Measurements from ENCODE around the gene IPO9. TPM values are rescaled to one million over a fixed set of nuclear protein-coding genes. Genes with fewer than 3 reads are reported as not detected.

The IPO9 gene
- total RNA-seq (2022; extraction: Qiagen RNA extraction) = 27.2 to 48.4 TPM (median 44.4 TPM) in 5 replicates

DNA sequence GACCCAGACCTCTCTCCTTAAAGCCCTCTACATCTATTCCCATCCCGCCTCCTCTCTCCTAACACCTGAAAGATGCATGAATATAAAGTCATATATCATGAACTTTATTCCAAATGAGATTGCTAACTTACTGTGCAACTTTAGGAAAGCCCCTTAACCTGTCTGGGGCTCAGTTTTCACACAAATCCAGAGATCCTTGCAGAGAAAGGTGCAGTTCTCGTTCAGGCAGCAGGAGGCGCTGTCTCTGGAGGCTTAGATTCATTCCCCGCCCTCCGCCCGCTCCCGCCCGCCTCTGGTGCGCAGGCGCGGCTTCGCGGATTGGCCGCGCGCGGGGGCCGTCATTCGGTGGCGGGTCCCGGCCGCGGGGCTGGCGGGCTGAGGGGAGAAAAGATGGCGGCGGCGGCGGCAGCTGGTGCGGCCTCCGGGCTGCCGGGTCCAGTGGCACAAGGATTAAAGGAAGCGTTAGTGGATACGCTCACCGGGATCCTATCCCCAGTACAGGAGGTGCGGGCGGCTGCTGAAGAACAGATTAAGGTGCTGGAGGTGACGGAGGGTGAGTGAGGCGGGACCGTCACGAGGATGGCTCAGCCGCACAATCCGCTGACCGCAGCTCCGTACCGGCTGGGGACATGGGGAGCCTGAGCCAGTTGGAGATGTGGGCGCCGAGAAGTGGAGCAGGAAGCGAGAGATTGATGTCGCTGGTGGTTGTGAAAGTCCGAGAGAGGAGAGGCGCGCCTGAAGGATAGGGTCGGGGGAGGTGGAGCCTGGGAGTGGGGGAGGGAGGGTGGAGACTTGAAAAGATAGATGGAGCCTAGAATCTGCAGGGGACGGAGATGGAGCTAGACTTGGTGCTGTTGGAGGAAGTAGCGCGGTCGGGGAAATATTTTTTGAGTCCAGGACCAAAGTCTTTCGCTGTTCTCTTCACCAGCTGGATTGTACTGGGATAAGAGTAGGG is at the start of gene IPO9:
TSS of gene IPO9 (plus strand) at position 338 of the 955 bp plus-strand sequence. CDS start at position 391, 53 bp downstream.

GRCh38 chr1:201888282-201889089 is 59.5 kb downstream of the IPO9 start, which contains the start of gene SHISA4:
Gene SHISA4, plus strand, starts transcription at chr1:201888898. Its CDS starts 97 bp downstream, at chr1:201888995.

Other genes starting within 250 kb of the IPO9 start
- 12.2 to 19.4 TPM (median 17.2 TPM) in 5 replicates for gene SHISA4, start 59.7 kb downstream of the IPO9 start, total RNA-seq (2022; extraction: Qiagen RNA extraction)
- gene LMOD1, start 117.4 kb downstream of the IPO9 start, total RNA-seq (2022; extraction: Qiagen RNA extraction) = not detected in 5 replicates
- gene TIMM17A, start 126.3 kb downstream of the IPO9 start, total RNA-seq (2022; extraction: Qiagen RNA extraction) = 85.2 to 152 TPM (median 97.7 TPM) in 5 replicates
- 74.7 to 88.2 TPM (median 86.7 TPM) in 5 replicates for gene RNPEP, start 153.5 kb downstream of the IPO9 start, total RNA-seq (2022; extraction: Qiagen RNA extraction)
- gene ELF3, start 181.4 kb downstream of the IPO9 start, total RNA-seq (2022; extraction: Qiagen RNA extraction) = 101 to 133 TPM (median 107 TPM) in 5 replicates